ENCODE results near the gene ACKR3.

DNA sequence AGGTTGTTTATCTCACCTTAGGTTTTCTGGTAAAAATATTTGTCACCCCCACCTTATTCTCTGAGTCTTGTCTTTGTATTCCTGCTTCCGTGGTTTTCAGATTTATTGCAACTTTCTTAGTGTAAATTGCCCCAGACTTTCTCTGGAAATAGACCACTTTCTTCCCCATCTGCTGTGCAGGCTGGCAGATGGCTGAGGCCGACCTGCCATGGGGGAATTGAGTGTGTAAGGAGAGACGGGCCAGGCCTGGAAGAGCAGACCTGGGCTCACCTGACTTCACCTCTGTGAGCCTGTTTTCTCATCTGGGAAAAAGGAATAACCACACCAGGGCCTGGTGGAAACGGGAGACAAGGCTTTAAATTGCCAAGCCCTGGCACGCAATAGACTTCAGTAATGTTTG lies 44.9 kb downstream of the ACKR3 start:
- TF ChIP-seq, protein P1, sequence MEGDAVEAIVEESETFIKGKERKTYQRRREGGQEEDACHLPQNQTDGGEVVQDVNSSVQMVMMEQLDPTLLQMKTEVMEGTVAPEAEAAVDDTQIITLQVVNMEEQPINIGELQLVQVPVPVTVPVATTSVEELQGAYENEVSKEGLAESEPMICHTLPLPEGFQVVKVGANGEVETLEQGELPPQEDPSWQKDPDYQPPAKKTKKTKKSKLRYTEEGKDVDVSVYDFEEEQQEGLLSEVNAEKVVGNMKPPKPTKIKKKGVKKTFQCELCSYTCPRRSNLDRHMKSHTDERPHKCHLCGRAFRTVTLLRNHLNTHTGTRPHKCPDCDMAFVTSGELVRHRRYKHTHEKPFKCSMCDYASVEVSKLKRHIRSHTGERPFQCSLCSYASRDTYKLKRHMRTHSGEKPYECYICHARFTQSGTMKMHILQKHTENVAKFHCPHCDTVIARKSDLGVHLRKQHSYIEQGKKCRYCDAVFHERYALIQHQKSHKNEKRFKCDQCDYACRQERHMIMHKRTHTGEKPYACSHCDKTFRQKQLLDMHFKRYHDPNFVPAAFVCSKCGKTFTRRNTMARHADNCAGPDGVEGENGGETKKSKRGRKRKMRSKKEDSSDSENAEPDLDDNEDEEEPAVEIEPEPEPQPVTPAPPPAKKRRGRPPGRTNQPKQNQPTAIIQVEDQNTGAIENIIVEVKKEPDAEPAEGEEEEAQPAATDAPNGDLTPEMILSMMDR (IDR thresholded peaks at IDR 0.05): no peak
- no peak for TF ChIP-seq POLR2AphosphoS5 (IDR thresholded peaks at IDR 0.05; ENCODE audit: low read depth, low read length)
